Activated CD4-positive, alpha-beta T cell treated with anti-CD3 and anti-CD28 coated beads for 4 hours (primary cell): ENCODE measurements around the gene SEC31A.
"Not testable (repeated sequence)": the region's sequence is repeated elsewhere in the genome, so short reads cannot be mapped to it uniquely, and the experiment has no call there.

Experiments used
- DNase-seq, 2 donors: peaks; one replicate each; pipeline ENCODE4 v3.0.0-alpha.2; 2020

SEC31A gene, protein sequence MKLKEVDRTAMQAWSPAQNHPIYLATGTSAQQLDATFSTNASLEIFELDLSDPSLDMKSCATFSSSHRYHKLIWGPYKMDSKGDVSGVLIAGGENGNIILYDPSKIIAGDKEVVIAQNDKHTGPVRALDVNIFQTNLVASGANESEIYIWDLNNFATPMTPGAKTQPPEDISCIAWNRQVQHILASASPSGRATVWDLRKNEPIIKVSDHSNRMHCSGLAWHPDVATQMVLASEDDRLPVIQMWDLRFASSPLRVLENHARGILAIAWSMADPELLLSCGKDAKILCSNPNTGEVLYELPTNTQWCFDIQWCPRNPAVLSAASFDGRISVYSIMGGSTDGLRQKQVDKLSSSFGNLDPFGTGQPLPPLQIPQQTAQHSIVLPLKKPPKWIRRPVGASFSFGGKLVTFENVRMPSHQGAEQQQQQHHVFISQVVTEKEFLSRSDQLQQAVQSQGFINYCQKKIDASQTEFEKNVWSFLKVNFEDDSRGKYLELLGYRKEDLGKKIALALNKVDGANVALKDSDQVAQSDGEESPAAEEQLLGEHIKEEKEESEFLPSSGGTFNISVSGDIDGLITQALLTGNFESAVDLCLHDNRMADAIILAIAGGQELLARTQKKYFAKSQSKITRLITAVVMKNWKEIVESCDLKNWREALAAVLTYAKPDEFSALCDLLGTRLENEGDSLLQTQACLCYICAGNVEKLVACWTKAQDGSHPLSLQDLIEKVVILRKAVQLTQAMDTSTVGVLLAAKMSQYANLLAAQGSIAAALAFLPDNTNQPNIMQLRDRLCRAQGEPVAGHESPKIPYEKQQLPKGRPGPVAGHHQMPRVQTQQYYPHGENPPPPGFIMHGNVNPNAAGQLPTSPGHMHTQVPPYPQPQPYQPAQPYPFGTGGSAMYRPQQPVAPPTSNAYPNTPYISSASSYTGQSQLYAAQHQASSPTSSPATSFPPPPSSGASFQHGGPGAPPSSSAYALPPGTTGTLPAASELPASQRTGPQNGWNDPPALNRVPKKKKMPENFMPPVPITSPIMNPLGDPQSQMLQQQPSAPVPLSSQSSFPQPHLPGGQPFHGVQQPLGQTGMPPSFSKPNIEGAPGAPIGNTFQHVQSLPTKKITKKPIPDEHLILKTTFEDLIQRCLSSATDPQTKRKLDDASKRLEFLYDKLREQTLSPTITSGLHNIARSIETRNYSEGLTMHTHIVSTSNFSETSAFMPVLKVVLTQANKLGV

DNA sequence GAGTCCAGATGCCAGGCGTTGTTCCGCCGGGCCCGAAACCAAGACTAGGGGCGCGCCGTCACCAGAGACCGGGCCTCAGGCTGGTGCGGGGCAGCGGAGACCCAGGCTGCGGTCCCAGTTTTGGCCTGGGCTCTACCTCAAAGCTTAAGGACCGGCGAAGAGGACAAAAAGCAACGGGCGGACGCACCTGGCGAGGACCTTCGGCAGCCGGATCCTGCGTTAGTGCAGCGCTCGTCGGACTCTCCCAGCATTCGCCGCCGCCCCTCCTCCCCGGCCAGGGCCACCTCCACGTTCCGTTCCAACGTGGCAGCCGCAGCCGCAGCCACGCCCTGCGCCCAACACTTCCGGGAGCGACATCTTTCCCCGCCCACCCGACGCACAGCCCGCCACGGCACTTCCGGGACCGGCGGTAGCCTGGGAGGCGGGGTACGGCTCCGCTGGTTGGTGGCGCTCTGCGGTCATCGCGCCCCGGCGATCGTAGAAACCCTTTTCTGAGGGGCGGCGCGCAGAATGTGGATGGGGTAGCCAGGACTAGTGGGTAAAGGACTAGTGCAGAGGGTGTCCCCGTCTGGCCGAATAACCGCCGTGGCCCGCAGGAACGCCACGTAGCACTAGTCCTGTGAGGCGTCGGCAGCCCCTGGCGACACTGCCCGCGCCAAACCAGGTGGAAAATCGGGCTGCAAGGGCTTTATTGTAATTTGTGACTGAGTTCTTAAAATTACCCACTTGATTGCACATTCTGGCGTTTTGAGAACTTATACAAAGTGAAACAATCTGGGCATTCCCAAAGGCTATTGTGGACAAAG, at the start of gene SEC31A:
TSS of gene SEC31A (minus strand) at position 253 of the 806 bp plus-strand sequence. CDS start 9,217 bp downstream, outside the sequence.
- peak; percentile 96 for DNase-seq

DNA sequence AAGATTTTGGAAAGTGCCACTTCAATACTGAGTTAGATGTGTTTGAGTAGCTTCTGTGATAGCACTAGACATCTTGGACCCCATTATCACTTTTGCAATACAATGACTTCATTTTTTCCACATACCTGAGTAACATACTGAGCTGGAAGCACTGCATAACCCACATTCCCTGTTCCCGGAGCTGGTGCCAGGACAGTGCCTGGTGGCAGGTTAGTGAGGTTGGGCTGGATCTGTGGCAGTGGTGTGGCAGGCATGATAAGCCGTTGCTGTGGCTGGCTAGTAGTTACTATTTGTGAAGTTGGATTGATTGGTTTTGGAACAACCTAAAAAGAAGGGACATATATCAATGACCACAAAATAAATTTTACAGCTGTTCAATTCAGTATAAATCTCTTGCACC, 48.5 kb upstream of the SEC31A start:
- no peak for DNase-seq

DNA sequence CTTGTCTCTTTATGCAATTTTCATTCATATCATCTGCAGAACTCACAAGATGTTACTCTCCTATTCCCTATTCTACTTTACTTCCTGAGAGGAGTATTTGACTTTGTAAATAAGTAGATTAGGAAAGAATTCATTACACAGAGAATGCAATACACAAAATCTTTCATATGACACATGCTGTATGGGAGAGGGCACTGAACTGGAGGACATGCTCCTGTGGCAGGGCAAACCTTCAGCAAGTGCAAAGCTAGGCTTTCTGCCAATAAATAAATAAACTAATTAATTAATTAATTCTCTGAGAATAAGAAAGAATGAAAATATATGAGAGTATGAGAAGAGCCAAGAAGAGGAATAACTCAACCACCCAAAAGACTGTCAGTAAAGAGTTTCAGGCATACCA, 43.5 kb upstream of the SEC31A start:
- no peak for DNase-seq

DNA sequence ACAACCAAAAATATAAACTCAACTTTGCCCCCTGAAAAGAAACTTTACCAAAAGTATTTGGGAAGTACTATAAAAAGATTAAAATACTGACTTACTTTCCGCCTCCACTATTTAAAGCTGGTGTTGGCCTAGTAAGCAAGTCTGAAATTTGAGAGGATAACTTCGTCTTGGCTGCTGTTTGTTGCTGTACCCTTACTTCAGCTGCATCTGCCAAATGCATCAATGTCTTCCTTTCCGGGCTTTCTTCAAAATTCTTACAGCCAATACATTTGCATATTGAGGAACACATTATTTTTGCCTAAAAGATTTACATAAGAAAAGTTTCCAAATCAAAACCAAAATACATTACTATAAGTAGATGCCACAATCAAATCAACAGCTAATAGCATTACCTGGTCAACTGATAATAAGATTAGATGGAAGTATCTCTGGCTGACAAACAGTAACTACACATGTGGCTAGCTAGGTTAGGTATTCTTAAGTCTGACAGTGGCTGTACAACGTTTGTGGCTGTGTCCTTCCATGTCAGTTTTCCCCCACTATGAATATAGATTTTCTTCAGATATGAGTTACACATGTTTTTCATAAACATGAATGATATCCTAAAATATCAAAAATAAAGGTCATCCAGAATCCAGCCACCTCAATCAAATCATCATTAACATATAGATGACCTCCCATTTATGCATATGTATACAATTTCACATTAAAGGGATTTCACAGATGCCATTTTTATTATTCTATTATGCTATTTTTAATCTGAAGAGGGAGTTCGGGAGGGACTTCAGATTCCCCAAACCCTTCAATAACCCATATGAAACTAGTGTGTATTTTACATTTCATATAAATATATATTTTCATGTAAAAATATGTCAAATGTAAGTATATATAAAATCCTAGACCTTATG, 40.1 kb upstream of the SEC31A start:
- DNase-seq, result no peak

DNA sequence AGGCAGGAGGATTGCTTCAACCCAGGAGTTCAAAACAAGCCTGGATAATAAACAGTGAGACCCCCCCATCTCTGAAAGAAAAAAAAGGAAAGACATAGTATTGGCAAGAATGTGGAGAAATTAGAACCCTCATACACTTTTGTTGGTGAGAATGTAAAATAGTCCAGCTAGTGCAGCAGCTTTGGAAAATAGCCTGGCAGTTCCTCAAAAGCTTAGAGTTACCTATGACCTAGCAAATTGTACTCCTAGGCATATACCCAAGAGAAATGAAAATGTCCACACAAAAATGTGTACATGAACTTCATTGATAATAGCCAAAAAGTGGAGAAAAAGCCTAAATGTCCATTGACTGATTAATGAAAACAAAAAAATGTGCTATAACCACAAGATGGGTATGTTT, 30.8 kb upstream of the SEC31A start:
- DNase-seq, result no peak

DNA sequence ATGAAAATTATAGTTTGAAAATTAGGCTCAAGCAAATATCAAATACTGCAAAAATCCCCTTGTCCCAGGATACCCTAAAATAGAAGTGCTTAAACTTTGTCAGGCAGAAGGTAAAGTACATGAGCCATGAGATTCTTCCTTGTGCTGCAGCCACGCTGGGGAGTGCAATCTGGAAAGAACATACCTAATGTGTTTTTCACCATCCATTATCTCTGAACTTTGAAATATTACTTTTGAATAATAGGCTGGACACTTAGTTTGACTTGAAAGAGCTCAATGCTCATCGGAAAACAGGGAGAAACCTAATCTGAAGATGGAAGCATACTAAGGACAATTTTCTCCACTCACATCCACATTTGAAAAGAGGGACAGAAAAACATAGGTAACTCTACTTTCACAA, 28.4 kb upstream of the SEC31A start:
- no peak for DNase-seq

DNA sequence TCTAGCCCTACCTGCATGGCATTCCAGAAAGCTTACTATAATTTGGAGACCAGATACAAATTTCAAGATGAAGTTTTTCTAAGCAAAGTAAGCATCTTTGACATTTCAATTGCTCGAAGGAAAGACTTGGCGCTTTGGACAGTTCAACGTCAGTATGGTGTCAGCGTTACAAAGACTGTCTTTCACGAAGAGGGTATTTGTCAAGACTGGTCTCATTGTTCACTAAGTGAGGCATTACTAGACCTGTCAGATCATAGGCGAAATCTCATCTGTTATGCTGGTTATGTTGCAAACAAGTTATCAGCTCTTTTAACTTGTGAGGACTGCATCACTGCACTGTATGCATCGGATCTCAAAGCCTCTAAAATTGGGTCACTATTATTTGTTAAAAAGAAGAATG, 27.1 kb upstream of the SEC31A start:
- DNase-seq, result no peak

DNA sequence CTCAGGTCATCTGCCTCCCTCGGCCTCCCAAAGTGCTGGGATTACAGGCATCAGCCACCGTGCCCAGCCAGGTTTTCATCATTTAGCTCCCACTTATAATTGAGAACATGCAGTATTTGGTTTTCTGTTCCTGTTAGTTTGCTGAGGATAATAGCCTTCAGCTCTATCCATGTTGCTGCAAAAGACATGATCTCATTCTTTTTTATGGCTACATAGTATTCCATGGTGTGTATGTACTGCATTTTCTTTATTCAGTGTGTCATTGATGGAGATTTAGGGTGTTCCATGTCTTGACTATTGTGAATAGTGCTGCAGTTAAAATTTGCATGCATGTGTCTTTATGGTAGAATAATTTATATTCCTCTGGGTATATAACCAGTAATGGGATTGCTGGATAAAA, 23.0 kb upstream of the SEC31A start:
- DNase-seq, result not testable (repeated sequence)

DNA sequence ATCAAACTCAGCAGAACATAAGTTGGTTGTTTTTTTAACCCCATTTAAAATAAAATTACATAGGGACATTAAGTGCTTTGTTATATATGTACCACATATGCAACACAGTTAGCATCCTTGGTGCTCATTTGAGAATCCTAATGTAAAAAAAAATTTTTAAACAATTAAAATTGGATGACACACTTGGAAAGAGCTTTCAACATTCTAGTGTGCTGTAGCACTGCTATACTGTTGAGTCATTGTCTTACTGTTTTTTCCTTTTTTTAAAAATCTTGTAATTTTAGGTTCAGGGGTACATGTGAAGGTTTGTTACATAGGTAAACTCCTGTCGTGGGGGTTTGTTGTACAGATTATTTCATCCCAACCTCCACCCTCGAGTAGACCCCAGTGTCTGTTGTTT, 22.4 kb upstream of the SEC31A start:
- no peak for DNase-seq

DNA sequence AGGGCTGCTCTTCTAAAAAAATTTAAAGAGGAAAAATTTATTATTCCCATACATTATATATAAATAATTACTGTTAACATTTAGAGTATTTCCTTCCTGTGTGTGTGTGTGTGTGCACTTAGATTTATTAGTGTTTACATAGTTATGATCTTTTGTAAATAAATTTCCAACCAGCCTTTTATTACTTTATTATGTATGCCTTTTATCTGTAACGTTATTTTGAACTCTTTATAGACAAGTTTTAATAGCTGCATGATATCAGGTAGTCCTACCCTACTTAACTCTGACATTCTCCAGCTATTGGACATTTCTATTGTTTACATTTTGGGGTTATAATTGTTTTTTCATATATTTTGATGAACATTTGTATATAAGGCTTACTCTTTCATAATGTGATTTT, 18.4 kb upstream of the SEC31A start:
- DNase-seq, result no peak

DNA sequence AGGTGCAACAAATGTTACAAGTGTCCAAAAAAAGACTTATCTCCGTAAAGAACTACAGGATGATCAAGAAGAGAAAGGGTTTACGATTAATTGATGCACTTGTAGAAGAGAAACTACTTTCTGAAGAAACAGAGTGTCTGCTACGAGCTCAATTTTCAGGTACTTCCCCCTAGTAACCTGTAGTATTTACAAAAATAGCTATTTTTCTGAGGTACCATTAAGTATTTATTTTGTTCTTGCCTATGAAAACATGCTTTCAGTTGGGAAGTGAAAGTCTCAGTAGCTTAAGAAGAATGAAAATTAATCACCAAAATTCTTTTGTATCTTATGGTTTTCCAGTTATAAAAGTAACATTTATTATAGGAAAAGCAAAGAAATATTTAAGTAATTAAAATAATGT, 15.5 kb upstream of the SEC31A start:
- no peak for DNase-seq

DNA sequence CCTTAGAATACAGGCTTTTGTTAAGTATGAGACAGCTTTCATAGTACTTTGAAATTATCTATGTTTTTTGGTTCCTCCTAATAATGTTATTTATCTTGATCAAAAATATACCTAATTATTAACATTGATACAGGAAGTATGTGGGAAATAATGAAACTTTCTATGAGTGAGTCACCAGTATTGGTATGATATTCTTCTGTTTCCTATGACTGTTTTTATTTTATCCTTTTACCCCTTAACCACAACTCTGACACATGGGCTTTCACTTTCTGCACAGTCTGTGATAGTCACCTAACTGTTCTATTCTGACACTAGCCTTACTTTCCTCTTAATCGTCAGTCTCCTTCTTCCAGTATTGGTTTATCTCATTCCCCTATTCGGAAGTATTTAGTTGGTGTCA, 14.3 kb upstream of the SEC31A start:
- peak; percentile 23 to 42 for DNase-seq

DNA sequence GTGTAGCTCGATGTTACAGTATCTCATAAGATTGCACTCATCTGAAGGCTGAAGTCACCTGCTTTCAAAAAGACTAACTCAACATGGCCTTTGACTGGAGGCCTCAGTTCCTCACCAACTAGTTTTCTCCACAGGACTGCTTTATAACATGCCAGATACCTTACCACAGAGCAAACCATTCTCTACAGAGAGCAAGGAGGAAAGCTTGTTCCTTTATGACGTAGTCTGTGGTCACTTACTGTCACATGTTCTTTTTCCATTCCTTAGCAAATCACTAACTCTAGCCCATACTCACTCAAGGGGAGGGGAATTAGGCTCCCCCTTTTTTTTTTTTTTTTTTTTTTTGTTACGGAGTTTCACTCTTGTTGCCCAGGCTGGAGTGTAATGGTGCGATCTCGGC, 12.8 kb upstream of the SEC31A start:
- no peak for DNase-seq

DNA sequence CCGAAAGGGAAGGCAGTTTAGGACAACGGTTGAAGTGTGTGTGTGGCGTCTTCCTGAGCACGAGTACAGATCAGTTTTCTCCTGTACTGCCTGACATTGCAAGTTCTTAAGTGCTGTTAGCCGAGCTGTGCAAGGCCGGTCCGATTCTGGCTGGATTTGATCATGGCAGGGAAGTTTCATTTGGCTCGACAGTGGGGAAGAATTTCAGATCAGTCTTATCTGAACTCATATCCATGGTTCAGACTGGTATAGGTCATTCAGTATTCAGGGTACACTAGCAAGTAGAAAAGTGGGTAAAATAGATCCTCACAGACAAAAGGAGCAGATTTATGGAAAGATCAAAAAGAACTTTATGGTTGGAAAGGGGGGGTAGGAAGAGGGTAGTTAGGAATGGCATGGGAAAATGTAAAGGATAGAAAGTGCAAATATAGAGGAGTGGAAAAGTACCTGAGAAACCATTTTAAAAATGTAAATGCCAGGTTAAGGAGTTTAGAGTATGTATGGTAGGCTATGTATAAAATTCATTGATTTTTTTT, 10.3 kb upstream of the SEC31A start:
- DNase-seq, result no peak

DNA sequence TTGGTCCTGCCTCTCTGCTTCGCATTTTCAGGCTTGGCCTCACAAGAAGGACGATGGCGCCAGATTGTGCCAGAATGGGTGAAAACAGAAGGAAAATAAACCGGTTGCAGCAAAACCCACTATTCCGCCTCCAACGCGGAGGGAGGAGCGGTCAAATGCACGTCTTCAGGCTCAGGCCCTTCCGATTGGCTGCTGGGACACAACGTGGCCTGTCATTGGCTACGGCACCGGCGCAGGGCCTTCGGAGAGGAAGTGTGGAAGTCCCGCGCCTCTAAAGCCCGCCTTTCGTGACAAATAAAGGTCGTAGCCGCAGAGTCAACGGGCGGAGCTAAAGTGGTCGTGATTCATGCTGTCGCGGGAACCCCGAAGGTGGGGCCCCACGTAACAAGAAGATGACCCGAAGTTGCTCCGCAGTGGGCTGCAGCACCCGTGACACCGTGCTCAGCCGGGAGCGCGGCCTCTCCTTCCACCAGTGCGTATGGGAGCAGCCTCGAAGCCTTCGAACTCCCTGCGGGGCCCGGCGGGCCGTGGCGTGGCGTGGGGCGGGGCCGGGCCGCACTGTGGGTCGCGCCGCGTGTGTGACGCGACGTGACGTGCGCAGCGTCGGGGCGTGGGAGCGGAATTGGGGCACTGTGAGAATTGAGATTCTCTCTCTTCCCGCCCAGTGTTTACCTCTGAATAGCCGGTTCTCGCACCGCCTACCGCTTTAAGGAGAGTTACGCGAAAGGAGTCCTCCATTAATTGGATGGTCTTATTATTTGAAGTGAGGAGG, 9.6 kb upstream of the SEC31A start, which contains the start of gene THAP9:
TSS of gene THAP9 (plus strand) at position 325 of the 772 bp plus-strand sequence. CDS start at position 393, 68 bp downstream.
- peak; percentile 96 to 98 for DNase-seq

DNA sequence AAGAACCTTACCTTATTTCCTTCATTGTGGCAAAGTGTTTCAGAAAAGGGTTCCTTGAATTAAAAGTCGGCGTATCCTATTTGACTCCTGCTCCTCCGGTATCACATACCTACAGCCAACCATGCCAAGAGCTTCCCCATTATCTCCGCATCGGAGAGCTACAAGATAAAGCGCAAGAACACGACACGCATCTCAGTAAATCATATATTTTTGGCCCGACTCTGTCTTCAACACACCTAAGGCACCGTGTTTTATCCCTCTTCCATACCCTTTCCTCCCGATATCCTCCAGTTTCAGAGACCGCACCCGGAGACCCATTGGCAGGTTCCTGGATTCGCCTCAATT, 9.1 kb upstream of the SEC31A start:
- DNase-seq, result no peak

DNA sequence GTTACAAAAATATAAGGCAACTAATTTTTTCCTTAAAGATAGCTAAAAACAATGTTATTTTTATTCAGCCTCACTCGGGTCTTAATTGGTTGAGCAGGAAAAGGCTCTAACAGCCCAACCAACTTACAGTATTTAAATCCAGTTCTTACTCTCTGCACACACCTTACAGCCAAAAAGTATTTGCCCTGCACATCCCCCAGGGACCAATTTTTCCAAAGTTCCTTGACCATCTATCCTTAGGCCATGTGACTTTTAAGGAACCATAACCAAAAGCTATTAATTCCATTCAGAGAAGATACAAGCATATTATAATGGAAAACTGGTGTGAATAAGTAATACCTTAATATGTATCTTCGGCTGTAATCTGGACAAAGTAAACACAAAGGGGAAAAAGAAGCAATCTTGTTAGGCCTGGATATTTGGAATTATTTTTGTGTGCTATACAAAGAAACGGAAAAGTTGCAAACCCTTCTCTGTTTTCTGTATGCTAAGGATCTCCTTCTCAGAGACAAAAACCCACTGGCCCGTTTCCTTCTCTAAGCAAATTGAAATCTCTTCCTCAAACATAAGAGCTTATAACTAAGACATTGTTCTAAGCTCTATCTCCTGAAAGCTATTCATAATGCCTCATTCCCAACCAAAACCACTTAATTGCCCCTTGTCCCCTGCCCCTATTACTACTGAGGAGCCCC, 8.6 kb upstream of the SEC31A start:
- no peak for DNase-seq

DNA sequence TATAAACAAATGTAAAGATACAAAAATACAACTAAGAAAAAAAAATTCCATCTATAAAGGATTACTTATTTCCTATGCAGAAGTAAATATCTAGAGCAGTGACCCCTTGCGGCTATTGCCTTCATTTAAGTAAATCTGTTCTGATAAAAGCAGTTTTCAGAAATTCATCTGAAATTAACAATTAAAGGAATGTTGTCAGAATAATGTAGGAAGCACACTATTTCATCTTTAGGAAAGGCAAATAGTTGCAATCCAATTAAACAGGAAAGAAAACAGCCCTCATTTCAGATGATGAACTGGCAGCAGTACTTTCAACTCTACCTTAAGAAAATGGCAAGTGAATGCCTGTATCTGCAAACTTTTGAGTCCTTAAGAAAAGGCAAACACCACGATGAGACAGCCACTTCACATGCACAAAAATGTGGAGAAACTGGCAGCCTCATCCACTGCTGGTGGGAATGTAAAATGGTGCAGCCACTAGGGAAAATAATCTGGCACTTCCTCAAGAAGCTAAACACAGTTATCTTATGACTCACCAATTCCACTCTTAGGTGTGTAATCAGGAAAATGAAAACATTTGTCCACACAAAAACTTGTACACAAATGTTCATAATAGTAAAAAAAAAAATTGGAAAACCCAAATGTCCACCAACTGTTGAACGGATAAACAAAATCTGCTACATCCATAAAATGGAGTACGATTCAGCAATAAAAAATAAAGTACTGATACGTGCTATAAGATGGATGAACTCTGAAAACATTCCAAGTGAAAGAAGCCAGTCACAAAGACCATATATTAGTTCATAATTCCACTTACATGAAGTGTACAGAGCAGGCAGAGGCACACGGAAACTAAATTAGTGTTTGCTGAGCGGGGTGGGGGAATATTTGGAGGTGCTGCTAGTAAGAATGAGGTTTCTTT, 7.6 kb upstream of the SEC31A start:
- DNase-seq, result no peak
